ENCODE measurements around the gene GRK1. TPM values are rescaled to one million over a fixed set of nuclear protein-coding genes. Genes with fewer than 3 reads are reported as not detected.
"Not testable (repeated sequence)": the region's sequence is repeated elsewhere in the genome, so short reads cannot be mapped to it uniquely, and the experiment has no call there.

The GRK1 gene
- total RNA-seq, 1 experiment from 2014 or later, result not detected

DNA sequence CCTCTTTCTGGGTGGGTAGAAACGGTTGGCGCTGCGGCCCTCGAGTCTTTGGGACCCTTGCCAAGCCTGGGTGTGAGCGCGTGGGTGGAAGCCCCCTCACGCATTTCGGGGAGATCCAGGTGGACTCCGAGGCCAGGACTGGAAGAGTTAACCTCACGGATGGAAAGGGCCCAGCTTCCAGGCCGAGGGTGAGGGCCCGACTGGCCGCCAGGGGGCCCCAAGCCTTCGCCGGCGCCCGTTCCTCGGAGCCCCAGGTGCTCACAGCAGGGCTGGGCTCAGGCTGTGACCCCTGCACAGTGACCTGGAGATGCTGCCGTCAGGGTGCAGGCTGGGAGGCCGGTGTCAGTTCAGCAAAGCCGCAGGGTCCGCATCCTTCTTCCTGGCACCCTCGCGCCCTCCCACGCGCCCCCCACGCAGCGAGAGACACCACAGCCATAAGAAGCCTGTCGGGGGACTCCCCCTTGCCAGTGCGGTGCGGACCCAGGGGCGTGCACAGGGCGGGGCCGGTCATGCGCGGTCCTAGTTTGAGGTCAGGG is 57.8 kb downstream of the GRK1 start:
- peaks cover 9% of the 10 kb centered on the region for H3K4me1 Mint-ChIP-seq (ENCODE audit: insufficient read depth, unreplicated experiment)
- no TSS peak for BruUV-seq (replicated peaks)
- ChIA-PET CTCF (interaction anchor here (0.5 to 1.4 kb wide), 5 partner anchors 10 to 59 kb away, joined by 3 to 8 read pairs (median 5); no protein-coding TSS in a partner anchor), POLR2A (no interaction called here)
- no peaks in the 10 kb centered on the region for H3K9me3 Mint-ChIP-seq (ENCODE audit: unreplicated experiment)
- H3K27ac Mint-ChIP-seq (ENCODE audit: low read depth, unreplicated experiment), result no peak overlapping the region
- no peaks in the 10 kb centered on the region for H3K36me3 Mint-ChIP-seq (ENCODE audit: insufficient read depth, unreplicated experiment)
- TF ChIP-seq, protein P1, sequence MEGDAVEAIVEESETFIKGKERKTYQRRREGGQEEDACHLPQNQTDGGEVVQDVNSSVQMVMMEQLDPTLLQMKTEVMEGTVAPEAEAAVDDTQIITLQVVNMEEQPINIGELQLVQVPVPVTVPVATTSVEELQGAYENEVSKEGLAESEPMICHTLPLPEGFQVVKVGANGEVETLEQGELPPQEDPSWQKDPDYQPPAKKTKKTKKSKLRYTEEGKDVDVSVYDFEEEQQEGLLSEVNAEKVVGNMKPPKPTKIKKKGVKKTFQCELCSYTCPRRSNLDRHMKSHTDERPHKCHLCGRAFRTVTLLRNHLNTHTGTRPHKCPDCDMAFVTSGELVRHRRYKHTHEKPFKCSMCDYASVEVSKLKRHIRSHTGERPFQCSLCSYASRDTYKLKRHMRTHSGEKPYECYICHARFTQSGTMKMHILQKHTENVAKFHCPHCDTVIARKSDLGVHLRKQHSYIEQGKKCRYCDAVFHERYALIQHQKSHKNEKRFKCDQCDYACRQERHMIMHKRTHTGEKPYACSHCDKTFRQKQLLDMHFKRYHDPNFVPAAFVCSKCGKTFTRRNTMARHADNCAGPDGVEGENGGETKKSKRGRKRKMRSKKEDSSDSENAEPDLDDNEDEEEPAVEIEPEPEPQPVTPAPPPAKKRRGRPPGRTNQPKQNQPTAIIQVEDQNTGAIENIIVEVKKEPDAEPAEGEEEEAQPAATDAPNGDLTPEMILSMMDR (IDR thresholded peaks at IDR 0.05; ENCODE audit: unreplicated experiment), result peak; percentile 65
- intact Hi-C loops (cut with micrococcal nuclease), result no loop called here
- no peak overlapping the region for H3K4me3 Mint-ChIP-seq (ENCODE audit: unreplicated experiment)
- DNase-seq (ENCODE audit: unreplicated experiment), result peak; percentile 52
- H3K27me3 Mint-ChIP-seq (ENCODE audit: insufficient read depth, unreplicated experiment), result peaks cover 18% of the 10 kb centered on the region

DNA sequence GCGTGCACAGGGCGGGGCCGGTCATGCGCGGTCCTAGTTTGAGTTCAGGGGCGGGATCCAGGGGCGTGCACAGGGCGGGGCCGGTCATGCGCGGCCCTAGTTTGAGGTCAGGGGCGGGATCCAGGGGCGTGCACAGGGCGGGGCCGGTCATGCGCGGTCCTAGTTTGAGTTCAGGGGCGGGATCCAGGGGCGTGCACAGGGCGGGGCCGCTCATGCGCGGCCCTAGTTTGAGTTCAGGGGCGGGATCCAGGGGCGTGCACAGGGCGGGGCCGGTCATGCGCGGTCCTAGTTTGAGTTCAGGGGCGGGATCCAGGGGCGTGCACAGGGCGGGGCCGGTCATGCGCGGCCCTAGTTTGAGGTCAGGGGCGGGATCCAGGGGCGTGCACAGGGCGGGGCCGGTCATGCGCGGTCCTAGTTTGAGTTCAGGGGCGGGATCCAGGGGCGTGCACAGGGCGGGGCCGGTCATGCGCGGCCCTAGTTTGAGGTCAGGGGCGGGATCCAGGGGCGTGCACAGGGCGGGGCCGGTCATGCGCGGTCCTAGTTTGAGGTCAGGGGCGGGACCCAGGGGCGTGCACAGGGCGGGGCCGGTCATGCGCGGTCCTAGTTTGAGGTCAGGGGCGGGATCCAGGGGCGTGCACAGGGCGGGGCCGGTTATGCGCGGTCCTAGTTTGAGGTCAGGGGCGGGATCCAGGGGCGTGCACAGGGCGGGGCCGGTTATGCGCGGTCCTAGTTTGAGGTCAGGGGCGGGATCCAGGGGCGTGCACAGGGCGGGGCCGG is 58.5 kb downstream of the GRK1 start:
- intact Hi-C loops (cut with micrococcal nuclease); DNase-seq (ENCODE audit: unreplicated experiment); H3K36me3 Mint-ChIP-seq (ENCODE audit: insufficient read depth, unreplicated experiment); BruUV-seq (replicated peaks); POLR2A ChIA-PET; H3K27ac Mint-ChIP-seq (ENCODE audit: low read depth, unreplicated experiment); H3K4me1 Mint-ChIP-seq (ENCODE audit: insufficient read depth, unreplicated experiment); H3K9me3 Mint-ChIP-seq (ENCODE audit: unreplicated experiment); H3K4me3 Mint-ChIP-seq (ENCODE audit: unreplicated experiment): not testable (repeated sequence)
- CTCF ChIA-PET, result interaction anchor here (0.5 to 1.4 kb wide), 3 partner anchors 54 to 60 kb away, joined by 3 to 8 read pairs (median 5); no protein-coding TSS in a partner anchor
- peaks cover 25% of the 10 kb centered on the region for H3K27me3 Mint-ChIP-seq (ENCODE audit: insufficient read depth, unreplicated experiment)

DNA sequence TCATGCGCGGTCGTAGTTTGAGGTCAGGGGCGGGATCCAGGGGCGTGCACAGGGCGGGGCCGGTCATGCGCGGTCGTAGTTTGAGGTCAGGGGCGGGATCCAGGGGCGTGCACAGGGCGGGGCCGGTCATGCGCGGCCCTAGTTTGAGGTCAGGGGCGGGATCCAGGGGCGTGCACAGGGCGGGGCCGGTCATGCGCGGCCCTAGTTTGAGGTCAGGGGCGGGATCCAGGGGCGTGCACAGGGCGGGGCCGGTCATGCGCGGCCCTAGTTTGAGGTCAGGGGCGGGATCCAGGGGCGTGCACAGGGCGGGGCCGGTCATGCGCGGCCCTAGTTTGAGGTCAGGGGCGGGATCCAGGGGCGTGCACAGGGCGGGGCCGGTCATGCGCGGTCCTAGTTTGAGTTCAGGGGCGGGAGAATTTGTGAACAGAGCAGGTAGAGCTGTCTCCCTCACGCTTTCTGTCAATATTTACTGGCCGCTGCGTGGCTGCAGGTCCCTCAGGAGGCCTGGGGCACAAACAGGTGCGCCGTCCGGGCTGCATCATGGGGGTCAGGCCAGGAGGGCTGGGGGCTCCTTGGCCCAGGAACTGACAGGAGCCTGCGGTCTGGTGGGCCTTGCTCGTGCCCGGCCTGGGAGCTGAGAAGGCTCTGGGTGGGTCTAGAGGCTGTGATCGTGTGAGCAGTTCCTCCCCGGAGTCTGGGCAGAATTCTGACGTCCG is 59.2 kb downstream of the GRK1 start:
- POLR2A ChIA-PET; DNase-seq (ENCODE audit: unreplicated experiment); BruUV-seq (replicated peaks); H3K4me3 Mint-ChIP-seq (ENCODE audit: unreplicated experiment); H3K27ac Mint-ChIP-seq (ENCODE audit: low read depth, unreplicated experiment); CTCF ChIA-PET; intact Hi-C loops (cut with micrococcal nuclease); H3K36me3 Mint-ChIP-seq (ENCODE audit: insufficient read depth, unreplicated experiment); H3K9me3 Mint-ChIP-seq (ENCODE audit: unreplicated experiment); H3K4me1 Mint-ChIP-seq (ENCODE audit: insufficient read depth, unreplicated experiment): not testable (repeated sequence)
- H3K27me3 Mint-ChIP-seq (ENCODE audit: insufficient read depth, unreplicated experiment), result peaks cover 29% of the 10 kb centered on the region

DNA sequence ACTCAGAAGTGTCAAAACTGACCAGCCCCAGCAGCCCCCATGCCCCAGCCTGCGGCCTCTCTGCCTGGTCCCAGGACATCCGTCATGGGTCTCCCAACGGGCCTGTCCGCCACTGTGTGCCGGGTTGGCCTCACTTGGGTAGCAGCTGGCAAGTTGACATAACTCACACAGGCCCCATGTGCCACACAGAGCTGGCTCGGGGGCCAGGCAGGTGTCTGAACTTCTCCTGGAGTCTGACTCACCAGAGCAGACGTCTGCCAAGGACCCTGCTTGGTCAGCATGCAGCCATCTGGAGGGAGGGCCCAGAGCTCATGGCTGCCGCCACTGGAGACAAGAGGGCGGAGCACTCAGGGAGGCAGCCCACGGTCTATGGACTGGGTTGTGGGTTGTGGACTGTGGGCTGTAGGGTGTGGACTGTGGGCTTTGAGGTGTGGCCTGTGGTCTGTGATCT is 60.0 kb downstream of the GRK1 start:
- POLR2A ChIA-PET, result no interaction called here
- no peaks in the 10 kb centered on the region for H3K9me3 Mint-ChIP-seq (ENCODE audit: unreplicated experiment)
- H3K4me1 Mint-ChIP-seq (ENCODE audit: insufficient read depth, unreplicated experiment), result peaks cover 9% of the 10 kb centered on the region
- DNase-seq (ENCODE audit: unreplicated experiment), result peak; percentile 85
- H3K36me3 Mint-ChIP-seq (ENCODE audit: insufficient read depth, unreplicated experiment), result no peaks in the 10 kb centered on the region
- no peak overlapping the region for H3K4me3 Mint-ChIP-seq (ENCODE audit: unreplicated experiment)
- H3K27me3 Mint-ChIP-seq (ENCODE audit: insufficient read depth, unreplicated experiment), result peaks cover 29% of the 10 kb centered on the region
- BruUV-seq (replicated peaks), result no TSS peak
- CTCF ChIA-PET, result no interaction called here
- TF ChIP-seq, protein P1 (IDR thresholded peaks at IDR 0.05; ENCODE audit: unreplicated experiment), result peak; percentile 26
- intact Hi-C loops (cut with micrococcal nuclease), result no loop called here
- no peak overlapping the region for H3K27ac Mint-ChIP-seq (ENCODE audit: low read depth, unreplicated experiment)

DNA sequence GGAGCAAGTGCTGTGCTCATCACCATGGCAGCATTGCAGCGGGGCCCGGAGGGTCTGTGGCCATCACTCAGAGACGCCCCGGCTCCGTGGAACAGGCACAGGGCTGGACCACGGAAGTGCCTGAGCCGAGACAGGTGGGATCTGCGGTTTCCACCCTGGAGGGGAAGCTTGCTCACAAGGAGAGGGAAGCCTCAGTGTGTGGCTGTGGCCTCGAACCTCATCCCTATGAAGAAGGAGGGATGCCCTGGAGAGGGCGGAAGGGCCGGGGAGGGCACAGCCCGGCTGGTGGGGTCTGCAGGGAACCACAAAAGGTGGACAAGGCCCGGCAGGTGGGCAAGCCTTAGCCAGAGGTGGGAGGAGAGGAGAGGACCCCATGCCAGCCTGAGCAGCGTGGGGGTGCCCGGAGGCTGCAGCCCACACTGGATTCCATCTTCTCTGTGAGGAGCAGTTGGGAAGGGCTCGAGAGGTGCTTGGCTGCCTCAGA is 61.6 kb downstream of the GRK1 start:
- POLR2A ChIA-PET, result no interaction called here

More for the DNA sequence above, 61.6 kb downstream of the GRK1 start:
- no peak for DNase-seq (ENCODE audit: unreplicated experiment)
- H3K9me3 Mint-ChIP-seq (ENCODE audit: unreplicated experiment), result no peaks in the 10 kb centered on the region
- no peak overlapping the region for H3K27ac Mint-ChIP-seq (ENCODE audit: low read depth, unreplicated experiment)
- H3K4me3 Mint-ChIP-seq (ENCODE audit: unreplicated experiment), result no peak overlapping the region
- intact Hi-C loops (cut with micrococcal nuclease), result no loop called here
- TF ChIP-seq, protein P1 (IDR thresholded peaks at IDR 0.05; ENCODE audit: unreplicated experiment), result no peak
- H3K27me3 Mint-ChIP-seq (ENCODE audit: insufficient read depth, unreplicated experiment), result peaks cover 29% of the 10 kb centered on the region
- BruUV-seq (replicated peaks), result no TSS peak
- CTCF ChIA-PET, result no interaction called here
- no peaks in the 10 kb centered on the region for H3K36me3 Mint-ChIP-seq (ENCODE audit: insufficient read depth, unreplicated experiment)
- H3K4me1 Mint-ChIP-seq (ENCODE audit: insufficient read depth, unreplicated experiment), result peaks cover 9% of the 10 kb centered on the region
